Measurements from ENCODE around the gene ABCD1.

DNA sequence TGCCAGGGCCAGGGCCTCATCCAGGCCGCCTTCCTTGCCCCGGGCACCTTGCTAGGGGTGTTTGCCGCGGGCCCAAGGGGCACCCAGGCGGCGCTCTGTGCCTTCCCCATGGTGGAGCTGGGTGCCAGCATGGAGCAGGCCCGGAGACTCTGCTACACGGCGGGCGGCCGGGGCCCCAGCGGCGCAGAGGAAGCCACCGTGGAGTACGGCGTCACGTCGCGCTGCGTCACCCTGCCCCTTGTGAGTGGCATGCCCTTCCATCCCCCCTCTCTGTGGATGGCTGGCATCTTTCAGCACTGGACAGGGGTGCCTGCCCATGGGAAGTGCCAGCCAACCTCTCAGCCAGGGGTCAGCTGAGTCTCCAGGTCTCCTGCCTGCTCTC, 43.0 kb downstream of the ABCD1 start:
- TF ChIP-seq CTCF (IDR thresholded peaks at IDR 0.05; ENCODE audit: poor library complexity) (no peak), EZH2 (IDR thresholded peaks at IDR 0.05; ENCODE audit: borderline replicate concordance) (no peak)

All from hepatocyte (in vitro differentiated cells).